ENCODE measurements around the gene ERF. TPM values are rescaled to one million over a fixed set of nuclear protein-coding genes. Genes with fewer than 3 reads are reported as not detected.

The ERF gene
- total RNA-seq, 1 donor: 31.8 TPM

- no peak for DNase-seq (ENCODE audit: insufficient read length, low spot score, missing footprints)
- H3K79me2 ChIP-seq (ENCODE audit: insufficient read depth, low read length): no peaks in the 10 kb centered on the region
- no peak overlapping the region for H3K27ac ChIP-seq (ENCODE audit: low read depth, low read length)
- TF ChIP-seq CTCF (IDR thresholded peaks at IDR 0.05; ENCODE audit: extremely low read depth, low read depth, low read length): no peak
- H3K4me1 ChIP-seq (ENCODE audit: insufficient read depth, low read length): no peaks in the 10 kb centered on the region
- H3K36me3 ChIP-seq (ENCODE audit: insufficient read depth, low read length): peaks cover 57% of the 10 kb centered on the region
- H3K4me3 ChIP-seq (ENCODE audit: insufficient read depth, low read length): no peak overlapping the region
- no peak overlapping the region for H3K4me2 ChIP-seq (ENCODE audit: insufficient read depth, low read length)
- no peaks in the 10 kb centered on the region for H3K9me3 ChIP-seq (ENCODE audit: low read depth, low read length)
- H3K27me3 ChIP-seq (ENCODE audit: insufficient read depth, low read length): no peaks in the 10 kb centered on the region
- H2AFZ ChIP-seq (ENCODE audit: low read length): no peak overlapping the region
- peaks cover 26% of the 10 kb centered on the region for H4K20me1 ChIP-seq (ENCODE audit: insufficient read depth, low read length)
Measured at GRCh38 chr19:42293948-42294347, 39.0 kb upstream of the ERF start.

- Histone ChIP-seq H3K36me3 (ENCODE audit: insufficient read depth, low read length) (peaks cover 61% of the 10 kb centered on the region), H3K4me2 (ENCODE audit: insufficient read depth, low read length) (no peak overlapping the region), H2AFZ (ENCODE audit: low read length) (no peak overlapping the region), H3K4me1 (ENCODE audit: insufficient read depth, low read length) (no peaks in the 10 kb centered on the region), H3K27ac (ENCODE audit: low read depth, low read length) (no peak overlapping the region), H3K79me2 (ENCODE audit: insufficient read depth, low read length) (no peaks in the 10 kb centered on the region), H4K20me1 (ENCODE audit: insufficient read depth, low read length) (peaks cover 29% of the 10 kb centered on the region), H3K4me3 (ENCODE audit: insufficient read depth, low read length) (no peak overlapping the region), H3K27me3 (ENCODE audit: insufficient read depth, low read length) (no peaks in the 10 kb centered on the region), H3K9me3 (ENCODE audit: low read depth, low read length) (no peaks in the 10 kb centered on the region)
- TF ChIP-seq CTCF (IDR thresholded peaks at IDR 0.05; ENCODE audit: extremely low read depth, low read depth, low read length): no peak
- no peak for DNase-seq (ENCODE audit: insufficient read length, low spot score, missing footprints)
Measured at GRCh38 chr19:42293540-42293939, 38.6 kb upstream of the ERF start.

GRCh38 chr19:42292963-42293362 is 38.0 kb upstream of the ERF start:
- no peak for TF ChIP-seq CTCF (IDR thresholded peaks at IDR 0.05; ENCODE audit: extremely low read depth, low read depth, low read length)
- Histone ChIP-seq H3K79me2 (ENCODE audit: insufficient read depth, low read length) (no peaks in the 10 kb centered on the region), H3K27me3 (ENCODE audit: insufficient read depth, low read length) (no peaks in the 10 kb centered on the region), H3K4me1 (ENCODE audit: insufficient read depth, low read length) (no peaks in the 10 kb centered on the region), H3K9me3 (ENCODE audit: low read depth, low read length) (no peaks in the 10 kb centered on the region), H2AFZ (ENCODE audit: low read length) (no peak overlapping the region), H3K4me2 (ENCODE audit: insufficient read depth, low read length) (no peak overlapping the region), H3K27ac (ENCODE audit: low read depth, low read length) (no peak overlapping the region), H4K20me1 (ENCODE audit: insufficient read depth, low read length) (peaks cover 30% of the 10 kb centered on the region), H3K36me3 (ENCODE audit: insufficient read depth, low read length) (peaks cover 67% of the 10 kb centered on the region), H3K4me3 (ENCODE audit: insufficient read depth, low read length) (no peak overlapping the region)
- no peak for DNase-seq (ENCODE audit: insufficient read length, low spot score, missing footprints)

GRCh38 chr19:42292042-42292960 is 37.4 kb upstream of the ERF start:
- Histone ChIP-seq H4K20me1 (ENCODE audit: insufficient read depth, low read length) (peaks cover 34% of the 10 kb centered on the region), H3K27me3 (ENCODE audit: insufficient read depth, low read length) (no peaks in the 10 kb centered on the region), H3K79me2 (ENCODE audit: insufficient read depth, low read length) (peaks cover 3% of the 10 kb centered on the region), H3K4me2 (ENCODE audit: insufficient read depth, low read length) (no peak overlapping the region), H3K27ac (ENCODE audit: low read depth, low read length) (no peak overlapping the region), H3K36me3 (ENCODE audit: insufficient read depth, low read length) (peaks cover 73% of the 10 kb centered on the region), H3K9me3 (ENCODE audit: low read depth, low read length) (no peaks in the 10 kb centered on the region), H3K4me3 (ENCODE audit: insufficient read depth, low read length) (no peak overlapping the region), H2AFZ (ENCODE audit: low read length) (no peak overlapping the region), H3K4me1 (ENCODE audit: insufficient read depth, low read length) (no peaks in the 10 kb centered on the region)
- no peak for DNase-seq (ENCODE audit: insufficient read length, low spot score, missing footprints)
- TF ChIP-seq CTCF (IDR thresholded peaks at IDR 0.05; ENCODE audit: extremely low read depth, low read depth, low read length): no peak
